Suprapubic skin (tissue), 4 donors: ENCODE measurements around the gene CPSF7.

Experiments
- CTCF ChIP-seq, 2 donors: fragments of 200-600 bp in 1 of 2; fragments of 450-650 bp in 1 of 2; sonication (generic) in 1 of 2; IDR thresholded peaks; one replicate each; pipeline ENCODE4 v1.5.1; 2016 to 2019; ENCODE audit warnings: antibody characterized with exemption in 2 of 2, mild to moderate bottlenecking in 1 of 2, moderate library complexity in 1 of 2
- EP300 ChIP-seq: sonication (generic); formaldehyde crosslinking; IDR thresholded peaks from one replicate; pipeline ENCODE4 v1.6.1; 2017; ENCODE audit warnings: antibody characterized with exemption
- POLR2A ChIP-seq, 2 donors: fragments of 450-650 bp; IDR thresholded peaks; one replicate each; pipeline ENCODE4 v1.6.1; 2017; ENCODE audit warnings: antibody characterized with exemption in 2 of 2, mild to moderate bottlenecking in 2 of 2, moderate library complexity in 2 of 2
- POLR2AphosphoS5 ChIP-seq, 3 donors: sonication (generic); formaldehyde crosslinking; IDR thresholded peaks; one replicate each; pipeline ENCODE4 v1.6.1; 2017; ENCODE audit warnings: antibody characterized with exemption in 3 of 3

- TF ChIP-seq CTCF (IDR thresholded peaks at IDR 0.05), result no peak
- TF ChIP-seq POLR2A (IDR thresholded peaks at IDR 0.05), result no peak
- no peak for TF ChIP-seq EP300
- TF ChIP-seq POLR2AphosphoS5 (IDR thresholded peaks at IDR 0.05), result no peak
Measured at GRCh38 chr11:61359516-61359915, 70.3 kb downstream of the CPSF7 start.
